Fibroblast of skin of left quadriceps (primary cell): ENCODE results near the gene CR1.
A peak's percentile ranks its signal among the peaks of the same experiment; 100 is the strongest.
"Not testable (repeated sequence)": the region's sequence is repeated elsewhere in the genome, so short reads cannot be mapped to it uniquely, and the experiment has no call there.

Experiments used
- DNase-seq, 2 experiments: peaks; one replicate each; pipeline ENCODE4 v3.0.0-alpha.2; 2013; ENCODE audit warnings: low read depth in 2 of 2

CR1 gene

GRCh38 chr1:207672522-207673130 is 176.7 kb downstream of the CR1 start:
- DNase-seq, result peak; percentile 30 to 48

- DNase-seq, result no peak
These were observed 177.4 kb downstream of the CR1 start for GRCh38 chr1:207673399-207673798.

- no peak for DNase-seq
These were observed 180.2 kb downstream of the CR1 start for GRCh38 chr1:207676153-207676552.

GRCh38 chr1:207680590-207681388 is 184.8 kb downstream of the CR1 start:
- peak; percentile 92 to 94 for DNase-seq

GRCh38 chr1:207682872-207683434 is 187.0 kb downstream of the CR1 start:
- not testable (repeated sequence) for DNase-seq

- DNase-seq, result not testable (repeated sequence)
These were observed 194.6 kb downstream of the CR1 start for GRCh38 chr1:207690551-207690950.

- DNase-seq, result no peak
These were observed 195.1 kb downstream of the CR1 start for GRCh38 chr1:207691010-207691409.
